Ammon's horn (tissue), 1 donor: Measurements from ENCODE around the gene TRIM39.
"Not testable (repeated sequence)": the region's sequence is repeated elsewhere in the genome, so short reads cannot be mapped to it uniquely, and the experiment has no call there.

Experiments used
- DNase-seq: peaks from one replicate; pipeline ENCODE4 v3.0.0-alpha.2; 2016; ENCODE audit warnings: low spot score

The TRIM39 gene

DNA sequence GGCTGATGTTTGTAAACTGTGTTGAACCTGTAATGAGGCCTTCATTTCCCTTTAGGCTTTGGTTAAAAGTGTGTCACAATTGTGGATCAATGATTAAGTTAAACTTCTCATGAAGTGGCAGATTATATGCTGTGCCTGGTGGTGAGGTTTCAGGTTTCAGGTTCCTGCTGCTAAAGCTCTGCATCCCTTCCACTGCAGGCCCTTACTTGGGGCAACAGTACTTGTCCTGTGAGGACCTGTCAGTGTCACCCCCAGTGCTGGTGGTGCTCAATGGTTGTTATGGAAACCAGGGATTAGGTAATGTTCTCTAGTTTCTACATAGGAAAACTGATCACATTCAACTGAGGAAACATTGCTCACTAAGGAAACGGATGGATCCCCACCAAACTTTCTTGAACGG, 36.7 kb downstream of the TRIM39 start:
- no peak for DNase-seq

DNA sequence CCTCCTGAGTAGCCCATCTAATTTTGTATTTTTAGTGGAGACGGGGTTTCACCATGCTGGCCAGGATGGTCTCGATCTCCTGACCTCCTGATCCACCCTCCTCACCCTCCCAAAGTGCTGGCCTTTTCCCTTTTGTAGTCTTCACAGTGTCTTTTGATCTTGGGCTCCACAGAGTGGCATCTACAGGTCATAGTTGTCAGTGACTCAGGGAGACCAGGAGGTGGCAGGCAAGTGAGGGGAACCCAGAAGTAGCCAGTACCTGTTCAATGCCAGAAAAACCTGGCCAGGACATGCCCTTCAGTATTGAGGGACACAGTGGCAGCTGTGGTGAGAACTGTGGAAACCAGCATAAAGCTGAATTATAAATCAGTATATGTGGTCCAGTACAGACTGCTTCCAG, 37.9 kb downstream of the TRIM39 start:
- no peak for DNase-seq

DNA sequence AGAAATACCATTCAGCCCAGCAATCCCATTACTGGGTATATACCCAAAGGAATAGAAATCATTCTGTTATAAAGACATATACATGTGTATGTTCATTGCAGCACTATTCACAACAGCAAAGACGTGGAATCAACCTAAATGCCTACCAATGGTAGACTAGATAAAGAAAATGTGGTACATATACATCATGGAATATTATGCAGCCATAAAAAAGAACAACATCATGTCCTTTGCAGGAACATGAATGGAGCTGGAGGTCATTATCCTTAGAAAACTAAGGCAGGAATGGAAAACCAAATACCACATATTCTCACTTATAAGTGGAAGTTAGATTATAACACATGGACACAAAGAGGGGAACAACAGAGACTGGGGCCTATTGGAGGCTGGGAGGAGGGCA, 42.6 kb downstream of the TRIM39 start:
- not testable (repeated sequence) for DNase-seq

DNA sequence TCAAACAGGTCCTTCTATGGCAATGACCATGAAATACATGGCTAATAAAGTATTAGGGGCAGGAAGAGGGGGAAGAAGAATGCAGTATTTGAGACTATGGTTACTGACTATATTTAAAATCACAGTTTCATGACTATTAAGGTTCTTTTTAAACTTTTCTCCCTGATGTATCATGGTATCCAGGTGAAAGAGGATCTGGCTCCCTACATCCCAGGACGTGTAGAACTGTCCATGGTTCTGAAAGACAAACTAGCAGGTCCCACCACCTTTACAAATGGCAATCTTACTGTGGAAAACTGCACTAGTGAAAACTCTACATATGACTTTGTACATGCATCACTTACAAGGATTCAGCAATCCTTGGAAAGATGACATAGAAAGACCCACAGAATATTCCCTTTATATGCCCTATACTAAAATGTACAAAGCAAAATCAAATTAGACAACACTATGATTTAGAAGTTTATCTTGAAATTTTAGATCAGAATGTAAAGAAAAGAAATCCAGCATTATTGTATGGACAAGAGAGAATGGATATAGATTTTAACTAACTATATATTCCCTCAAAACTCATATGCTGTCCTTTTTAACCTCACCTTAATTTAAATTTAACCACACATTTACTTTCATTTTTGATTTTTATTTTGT, 51.7 kb downstream of the TRIM39 start:
- DNase-seq = no peak

- DNase-seq = no peak
Measured at GRCh38 chr6:30380464-30380863, 53.7 kb downstream of the TRIM39 start.

DNA sequence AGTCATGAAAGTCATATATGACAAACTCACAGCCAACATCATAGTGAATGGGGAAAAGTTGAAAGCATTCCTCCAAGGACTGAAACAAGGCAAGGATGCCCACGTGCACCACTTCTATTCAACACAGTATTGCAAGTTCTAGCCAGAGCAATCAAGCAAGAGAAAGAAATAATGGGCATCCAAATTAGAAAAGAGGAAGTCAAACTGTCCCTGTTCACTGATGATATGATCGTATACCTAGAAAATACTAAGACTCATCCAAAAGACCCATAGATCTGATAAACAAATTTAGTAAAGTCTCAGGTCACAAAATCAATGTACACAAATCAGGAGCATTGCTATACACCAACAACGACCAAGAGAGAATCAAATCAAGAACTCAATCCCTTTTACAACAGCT, 59.4 kb downstream of the TRIM39 start:
- no peak for DNase-seq

DNA sequence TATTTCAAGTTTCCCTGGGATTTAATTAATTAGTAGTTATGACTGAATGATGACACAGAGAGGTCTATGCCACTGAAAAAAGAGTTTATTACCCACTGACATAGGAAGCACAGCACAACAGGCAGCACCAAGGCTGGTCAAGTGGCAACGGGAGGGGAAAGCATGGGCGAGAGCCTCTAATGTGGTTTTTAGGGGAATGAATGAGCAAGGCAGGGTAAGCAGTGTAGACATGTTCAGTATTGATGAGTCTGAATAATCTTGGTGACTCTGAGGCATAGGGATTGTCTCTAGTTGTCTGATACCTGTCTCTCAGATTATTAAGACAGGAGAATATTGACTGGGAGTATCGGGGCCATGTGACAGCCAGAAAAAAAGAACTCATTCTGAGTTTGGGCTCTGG, 64.5 kb downstream of the TRIM39 start:
- no peak for DNase-seq
